NCI-H1417 treated with DMSO at 0.1 percent for 48 hours (cell line): ENCODE measurements around the gene DEFB126.
"Not testable (repeated sequence)": the region's sequence is repeated elsewhere in the genome, so short reads cannot be mapped to it uniquely, and the experiment has no call there.

Experiments used
- DNase-seq: peaks from one replicate; lab custom pipeline; 2025; lab: John Stamatoyannopoulos, UW

Gene DEFB126

GRCh38 chr20:142290-142689 lies at the start of gene DEFB126:
Gene DEFB126 (plus strand): TSS chr20:142590. CDS start chr20:142629, 39 bp downstream.
- DNase-seq = no peak

DNA sequence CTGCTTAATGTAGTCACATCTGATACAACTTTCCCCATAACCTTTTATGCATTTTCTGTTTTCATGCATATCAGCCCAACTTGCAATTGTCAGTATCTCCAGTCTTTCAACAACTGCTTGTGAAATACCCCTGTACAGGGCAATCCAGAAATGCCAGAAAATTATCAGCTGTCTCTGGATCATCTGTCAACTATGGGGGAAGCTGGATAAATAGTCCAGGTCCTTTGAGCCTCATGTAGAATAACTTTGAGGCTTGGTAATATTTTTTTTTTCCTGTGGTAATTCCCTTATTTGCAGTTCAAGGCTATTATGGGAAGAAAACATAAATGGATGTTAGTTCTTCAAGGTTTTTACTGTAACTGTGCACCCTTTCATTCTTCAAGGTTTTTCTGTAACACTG lies 48.7 kb upstream of the DEFB126 start:
- DNase-seq = no peak

GRCh38 chr20:95215-95614 lies 47.2 kb upstream of the DEFB126 start:
- DNase-seq = no peak

DNA sequence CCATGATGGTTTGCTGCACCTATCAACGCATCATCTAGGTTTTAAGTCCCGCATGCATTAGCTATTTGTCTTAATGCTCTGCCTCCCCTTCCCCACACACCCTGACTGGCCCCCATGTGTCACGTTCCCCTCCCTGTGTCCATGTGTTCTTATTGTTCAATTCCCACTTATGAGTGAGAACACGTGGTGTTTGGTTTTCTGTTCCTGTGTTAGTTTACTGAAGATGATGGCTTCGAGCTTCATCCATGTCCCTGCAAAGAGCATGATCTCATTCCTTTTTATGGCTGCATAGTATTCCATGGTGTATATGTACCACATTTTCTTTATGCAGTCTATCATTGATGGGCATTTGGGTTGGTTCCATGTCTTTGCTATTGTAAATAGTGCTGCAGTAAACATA lies 44.7 kb upstream of the DEFB126 start:
- not testable (repeated sequence) for DNase-seq

DNA sequence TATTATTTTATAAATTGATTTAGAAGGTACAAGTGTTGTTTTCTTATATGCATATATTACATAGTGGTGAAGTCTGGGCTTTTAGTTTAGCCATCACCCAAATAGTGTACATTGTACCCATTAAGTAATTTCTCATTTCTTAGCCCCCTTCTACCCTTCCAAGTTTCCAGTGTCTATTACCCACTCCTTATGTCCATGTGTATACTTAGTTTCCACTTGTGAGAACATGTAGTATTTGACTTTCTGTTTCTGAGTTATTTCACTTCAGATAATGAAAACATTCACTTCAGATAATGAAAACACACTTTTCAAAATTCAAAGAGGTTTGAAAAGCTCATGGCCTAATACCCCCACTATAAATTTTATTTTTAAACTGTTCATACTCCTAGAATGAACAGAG lies 40.4 kb upstream of the DEFB126 start:
- DNase-seq = no peak

- DNase-seq = no peak
Observed at GRCh38 chr20:103456-103855, 38.9 kb upstream of the DEFB126 start.

DNA sequence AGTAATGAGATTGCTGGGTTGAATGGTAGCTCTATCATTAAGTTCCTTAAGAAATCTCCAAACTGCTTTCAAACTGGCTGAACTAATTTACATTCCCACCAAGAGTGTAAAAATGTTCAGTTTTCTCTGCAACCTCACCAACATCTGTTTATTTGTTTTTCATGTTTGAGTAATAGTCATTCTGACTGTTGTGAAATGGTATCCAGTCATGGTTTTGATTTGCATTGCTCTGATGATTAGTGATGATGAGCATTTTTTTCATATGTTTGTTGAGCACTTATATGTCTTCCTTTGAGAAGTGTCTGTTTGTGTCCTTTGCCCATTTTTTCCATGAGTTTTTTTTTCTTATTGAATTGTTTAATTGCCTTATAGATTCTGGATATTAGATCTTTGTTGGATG lies 30.0 kb upstream of the DEFB126 start:
- no peak for DNase-seq

- DNase-seq = no peak
Observed at GRCh38 chr20:117518-117917, 24.9 kb upstream of the DEFB126 start.

GRCh38 chr20:129786-130323 lies 12.5 kb upstream of the DEFB126 start:
- DNase-seq = not testable (repeated sequence)

GRCh38 chr20:137668-138490 lies 4.5 kb upstream of the DEFB126 start:
- no peak for DNase-seq

GRCh38 chr20:145877-146276 lies 3.5 kb downstream of the DEFB126 start:
- DNase-seq = no peak

- DNase-seq = no peak
Observed at GRCh38 chr20:152131-152530, 9.7 kb downstream of the DEFB126 start.

- DNase-seq = no peak
Observed at GRCh38 chr20:157154-157553, 14.8 kb downstream of the DEFB126 start, which contains the start of gene DEFB127. Gene DEFB127 (plus strand): TSS chr20:157454. CDS start chr20:157545, 91 bp downstream.

GRCh38 chr20:164618-165017 lies 22.2 kb downstream of the DEFB126 start:
- no peak for DNase-seq

GRCh38 chr20:168876-169275 lies 26.5 kb downstream of the DEFB126 start:
- DNase-seq = no peak

GRCh38 chr20:184288-184687 lies 41.9 kb downstream of the DEFB126 start:
- DNase-seq = no peak

- no peak for DNase-seq
Observed at GRCh38 chr20:187733-188132, 45.3 kb downstream of the DEFB126 start.

DNA sequence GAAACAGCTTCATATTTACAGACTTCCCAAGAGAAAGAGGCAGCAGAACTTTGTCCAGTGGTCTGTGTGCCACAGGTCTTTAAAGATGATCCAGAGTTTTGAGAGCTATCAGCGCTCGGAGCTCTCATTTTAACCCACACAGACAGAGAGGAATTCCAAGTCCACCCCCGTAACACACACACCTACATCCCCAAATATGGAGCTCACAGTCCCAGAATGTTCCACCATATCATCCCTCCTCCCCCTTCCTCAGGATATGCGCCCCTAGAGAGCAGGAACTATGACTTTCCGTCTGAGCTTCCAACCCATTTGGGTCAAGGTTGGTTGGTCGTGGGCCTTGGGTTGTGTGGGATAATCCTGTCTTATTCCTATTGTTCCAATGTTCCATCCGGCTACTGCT lies 47.2 kb downstream of the DEFB126 start, which contains the start of gene DEFB128:
Gene DEFB128, minus strand, starts transcription at position 101 of the 400 bp plus-strand sequence. Its CDS starts 88 bp downstream, at position 13.
- DNase-seq = no peak
